ENCODE data around the gene PPIH.
A peak's percentile ranks its signal among the peaks of the same experiment; 100 is the strongest.

DNA sequence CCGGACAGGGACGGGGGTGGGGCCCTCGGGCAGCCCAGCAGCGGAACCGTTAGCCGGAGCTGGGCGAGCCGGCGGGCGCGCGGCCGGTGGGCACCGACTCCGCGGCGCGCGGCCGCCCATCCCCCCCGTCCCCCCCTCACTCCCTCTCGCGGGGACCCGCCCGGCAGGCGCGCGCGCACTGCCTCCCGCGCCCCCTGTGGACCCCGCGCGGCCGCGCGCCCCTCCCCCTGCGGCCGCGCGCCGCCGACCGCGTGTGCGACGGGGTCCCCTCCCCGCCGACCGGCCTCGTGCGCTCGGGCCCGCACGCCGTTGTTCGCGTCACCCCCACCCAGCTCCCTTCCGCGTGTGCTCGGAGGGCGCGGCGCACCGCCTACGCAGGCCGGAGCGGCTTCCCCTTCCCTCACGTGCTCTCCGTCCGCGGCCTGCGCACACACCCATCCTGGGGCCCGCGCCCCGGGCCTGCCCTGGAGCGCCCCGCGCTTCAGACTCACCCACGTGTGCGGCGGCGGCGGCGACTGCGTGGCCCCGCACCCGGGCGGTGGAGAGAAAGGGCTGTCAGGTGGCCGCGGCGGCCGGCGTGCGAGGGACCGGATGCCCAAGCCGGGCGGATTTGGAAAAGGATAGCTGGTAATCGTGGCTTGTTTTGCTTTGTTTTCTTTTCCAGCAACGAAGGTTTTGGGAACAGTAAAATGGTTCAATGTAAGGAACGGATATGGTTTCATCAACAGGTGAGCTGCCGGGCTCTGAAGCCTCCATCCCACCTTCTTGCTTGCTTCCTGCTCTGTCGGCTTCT lies 24.7 kb downstream of the PPIH start:
- no peak for TF ChIP-seq CTCF (IDR thresholded peaks at IDR 0.05; ENCODE audit: insufficient read depth, low read length)
- TF ChIP-seq POLR2AphosphoS5 (IDR thresholded peaks at IDR 0.05; ENCODE audit: low read depth) = peak; percentile 79
- TF ChIP-seq, protein P1, sequence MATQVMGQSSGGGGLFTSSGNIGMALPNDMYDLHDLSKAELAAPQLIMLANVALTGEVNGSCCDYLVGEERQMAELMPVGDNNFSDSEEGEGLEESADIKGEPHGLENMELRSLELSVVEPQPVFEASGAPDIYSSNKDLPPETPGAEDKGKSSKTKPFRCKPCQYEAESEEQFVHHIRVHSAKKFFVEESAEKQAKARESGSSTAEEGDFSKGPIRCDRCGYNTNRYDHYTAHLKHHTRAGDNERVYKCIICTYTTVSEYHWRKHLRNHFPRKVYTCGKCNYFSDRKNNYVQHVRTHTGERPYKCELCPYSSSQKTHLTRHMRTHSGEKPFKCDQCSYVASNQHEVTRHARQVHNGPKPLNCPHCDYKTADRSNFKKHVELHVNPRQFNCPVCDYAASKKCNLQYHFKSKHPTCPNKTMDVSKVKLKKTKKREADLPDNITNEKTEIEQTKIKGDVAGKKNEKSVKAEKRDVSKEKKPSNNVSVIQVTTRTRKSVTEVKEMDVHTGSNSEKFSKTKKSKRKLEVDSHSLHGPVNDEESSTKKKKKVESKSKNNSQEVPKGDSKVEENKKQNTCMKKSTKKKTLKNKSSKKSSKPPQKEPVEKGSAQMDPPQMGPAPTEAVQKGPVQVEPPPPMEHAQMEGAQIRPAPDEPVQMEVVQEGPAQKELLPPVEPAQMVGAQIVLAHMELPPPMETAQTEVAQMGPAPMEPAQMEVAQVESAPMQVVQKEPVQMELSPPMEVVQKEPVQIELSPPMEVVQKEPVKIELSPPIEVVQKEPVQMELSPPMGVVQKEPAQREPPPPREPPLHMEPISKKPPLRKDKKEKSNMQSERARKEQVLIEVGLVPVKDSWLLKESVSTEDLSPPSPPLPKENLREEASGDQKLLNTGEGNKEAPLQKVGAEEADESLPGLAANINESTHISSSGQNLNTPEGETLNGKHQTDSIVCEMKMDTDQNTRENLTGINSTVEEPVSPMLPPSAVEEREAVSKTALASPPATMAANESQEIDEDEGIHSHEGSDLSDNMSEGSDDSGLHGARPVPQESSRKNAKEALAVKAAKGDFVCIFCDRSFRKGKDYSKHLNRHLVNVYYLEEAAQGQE (IDR thresholded peaks at IDR 0.05; ENCODE audit: insufficient replicate concordance, low read depth) = no peak

Data from HL-60 (cell line).